HepG2 (cell line): ENCODE results near the gene DOCK3. TPM values are rescaled to one million over a fixed set of nuclear protein-coding genes. Genes with fewer than 3 reads are reported as not detected.

Experiments
- AHR ChIP-seq: IDR thresholded peaks from 2 replicates; pipeline ENCODE4 v1.6.1; 2018; ENCODE audit warnings: missing genetic modification reagents, missing compliant biosample characterization
- GABPB1 ChIP-seq: IDR thresholded peaks from 2 replicates; pipeline ENCODE4 v1.6.1; 2016; ENCODE audit warnings: mild to moderate bottlenecking, missing genetic modification reagents, moderate library complexity, missing compliant biosample characterization
- GATA4 ChIP-seq: sonication (generic); IDR thresholded peaks from 2 replicates; pipeline ENCODE4 v1.6.1; 2016; ENCODE audit warnings: antibody characterized with exemption, low read depth, borderline replicate concordance
- KLF13 ChIP-seq: sonication (generic); formaldehyde crosslinking; IDR thresholded peaks from 2 replicates; pipeline ENCODE4 v1.4.0; 2020; ENCODE audit warnings: mild to moderate bottlenecking, missing genetic modification reagents
- MYC ChIP-seq: sonication (generic); formaldehyde crosslinking; IDR thresholded peaks from 2 replicates; pipeline ENCODE4 v1.9.0; 2021; ENCODE audit warnings: missing genetic modification reagents, borderline replicate concordance
- NFIC ChIP-seq: IDR thresholded peaks from 2 replicates; pipeline ENCODE4 v1.6.1; 2012; ENCODE audit warnings: mild to moderate bottlenecking, low read length, inconsistent platforms
- NFRKB ChIP-seq: fragments of 450-650 bp; IDR thresholded peaks from 2 replicates; pipeline ENCODE4 v1.6.1; 2017
- SRSF4 ChIP-seq: fragments of 200-400 bp; formaldehyde crosslinking; IDR thresholded peaks from one replicate; pipeline ENCODE4 v1.6.1; 2018; ENCODE audit warnings: mild to moderate bottlenecking, low read depth, low read length, moderate library complexity; ENCODE audit not compliant: poor library complexity, severe bottlenecking
- TBX2 ChIP-seq: sonication (generic); formaldehyde crosslinking; IDR thresholded peaks from 2 replicates; pipeline ENCODE4 v1.5.0; 2020; ENCODE audit warnings: missing genetic modification reagents, mild to moderate bottlenecking, borderline replicate concordance
- ZNF160 ChIP-seq: sonication (generic); formaldehyde crosslinking; IDR thresholded peaks from 2 replicates; pipeline ENCODE4 v1.8.0; 2022; ENCODE audit warnings: mild to moderate bottlenecking, inconsistent platforms, missing genetic modification reagents
- ZNF33B ChIP-seq: sonication (generic); formaldehyde crosslinking; IDR thresholded peaks from 2 replicates; pipeline ENCODE4 v1.5.1; 2020; ENCODE audit warnings: mild to moderate bottlenecking, missing genetic modification reagents
- ZNF558 ChIP-seq: sonication (generic); formaldehyde crosslinking; IDR thresholded peaks from 2 replicates; pipeline ENCODE4 v1.9.0; 2022; ENCODE audit warnings: mild to moderate bottlenecking, missing genetic modification reagents, borderline replicate concordance
- ZNF704 ChIP-seq: sonication (generic); formaldehyde crosslinking; IDR thresholded peaks from 2 replicates; pipeline ENCODE4 v1.8.1; 2023; ENCODE audit warnings: mild to moderate bottlenecking, inconsistent platforms, moderate library complexity, missing genetic modification reagents, borderline replicate concordance
- polyA plus RNA-seq, 8 experiments: library from polyadenylated mRNA; depleted of rRNA in 3 of 8; stranded (reverse) in 7 of 8; unstranded in 1 of 8; fragments of >200 nt; fragmentation: Illumina TruSeq in 4 of 8; extraction: Trizol in 4 of 8; gene quantifications; 2 replicates each; pipeline versions ENCODE4 v1.2.1 to v1.2.3, GENCODE V29; 2011 to 2016; ENCODE audit warnings: low read depth in 4 of 8, missing spikeins in 1 of 8, mixed read lengths in 1 of 8; ENCODE audit not compliant: insufficient read depth in 1 of 8
- total RNA-seq, 5 experiments: library from RNA; depleted of rRNA; stranded (reverse); fragments of >200 nt; fragmentation: Illumina TruSeq; extraction: Trizol; gene quantifications; 2 replicates each; pipeline ENCODE4 v1.2.3, GENCODE V29; 2016; ENCODE audit warnings: low read depth in 1 of 5
- TF ChIP-seq, protein P1 (sequence below): sonication (generic); formaldehyde crosslinking; IDR thresholded peaks from 2 replicates; pipeline ENCODE4 v1.9.0; 2021; ENCODE audit warnings: mild to moderate bottlenecking, missing genetic modification reagents
- TF ChIP-seq, protein P2 (sequence below): sonication (generic); formaldehyde crosslinking; IDR thresholded peaks from 2 replicates; pipeline ENCODE4 v1.4.0; 2020; ENCODE audit warnings: missing genetic modification reagents
- TF ChIP-seq, protein P3 (sequence below): fragments of 450-650 bp; IDR thresholded peaks from 2 replicates; pipeline ENCODE4 v1.6.1; 2016
- TF ChIP-seq, protein P4 (sequence below): sonication (generic); formaldehyde crosslinking; IDR thresholded peaks from 2 replicates; pipeline ENCODE4 v1.5.0; 2020; ENCODE audit warnings: missing genetic modification reagents, mild to moderate bottlenecking, borderline replicate concordance

The DOCK3 gene
- total and polyA plus RNA-seq, 2 of the 13 experiments (the other 11 are each of a cell fraction or from before 2014, with no cell fraction given) = not detected

GRCh38 chr3:51384726-51385473 lies 710.2 kb downstream of the DOCK3 start, which contains the start of gene MANF (continued):
- TF ChIP-seq, protein P1, sequence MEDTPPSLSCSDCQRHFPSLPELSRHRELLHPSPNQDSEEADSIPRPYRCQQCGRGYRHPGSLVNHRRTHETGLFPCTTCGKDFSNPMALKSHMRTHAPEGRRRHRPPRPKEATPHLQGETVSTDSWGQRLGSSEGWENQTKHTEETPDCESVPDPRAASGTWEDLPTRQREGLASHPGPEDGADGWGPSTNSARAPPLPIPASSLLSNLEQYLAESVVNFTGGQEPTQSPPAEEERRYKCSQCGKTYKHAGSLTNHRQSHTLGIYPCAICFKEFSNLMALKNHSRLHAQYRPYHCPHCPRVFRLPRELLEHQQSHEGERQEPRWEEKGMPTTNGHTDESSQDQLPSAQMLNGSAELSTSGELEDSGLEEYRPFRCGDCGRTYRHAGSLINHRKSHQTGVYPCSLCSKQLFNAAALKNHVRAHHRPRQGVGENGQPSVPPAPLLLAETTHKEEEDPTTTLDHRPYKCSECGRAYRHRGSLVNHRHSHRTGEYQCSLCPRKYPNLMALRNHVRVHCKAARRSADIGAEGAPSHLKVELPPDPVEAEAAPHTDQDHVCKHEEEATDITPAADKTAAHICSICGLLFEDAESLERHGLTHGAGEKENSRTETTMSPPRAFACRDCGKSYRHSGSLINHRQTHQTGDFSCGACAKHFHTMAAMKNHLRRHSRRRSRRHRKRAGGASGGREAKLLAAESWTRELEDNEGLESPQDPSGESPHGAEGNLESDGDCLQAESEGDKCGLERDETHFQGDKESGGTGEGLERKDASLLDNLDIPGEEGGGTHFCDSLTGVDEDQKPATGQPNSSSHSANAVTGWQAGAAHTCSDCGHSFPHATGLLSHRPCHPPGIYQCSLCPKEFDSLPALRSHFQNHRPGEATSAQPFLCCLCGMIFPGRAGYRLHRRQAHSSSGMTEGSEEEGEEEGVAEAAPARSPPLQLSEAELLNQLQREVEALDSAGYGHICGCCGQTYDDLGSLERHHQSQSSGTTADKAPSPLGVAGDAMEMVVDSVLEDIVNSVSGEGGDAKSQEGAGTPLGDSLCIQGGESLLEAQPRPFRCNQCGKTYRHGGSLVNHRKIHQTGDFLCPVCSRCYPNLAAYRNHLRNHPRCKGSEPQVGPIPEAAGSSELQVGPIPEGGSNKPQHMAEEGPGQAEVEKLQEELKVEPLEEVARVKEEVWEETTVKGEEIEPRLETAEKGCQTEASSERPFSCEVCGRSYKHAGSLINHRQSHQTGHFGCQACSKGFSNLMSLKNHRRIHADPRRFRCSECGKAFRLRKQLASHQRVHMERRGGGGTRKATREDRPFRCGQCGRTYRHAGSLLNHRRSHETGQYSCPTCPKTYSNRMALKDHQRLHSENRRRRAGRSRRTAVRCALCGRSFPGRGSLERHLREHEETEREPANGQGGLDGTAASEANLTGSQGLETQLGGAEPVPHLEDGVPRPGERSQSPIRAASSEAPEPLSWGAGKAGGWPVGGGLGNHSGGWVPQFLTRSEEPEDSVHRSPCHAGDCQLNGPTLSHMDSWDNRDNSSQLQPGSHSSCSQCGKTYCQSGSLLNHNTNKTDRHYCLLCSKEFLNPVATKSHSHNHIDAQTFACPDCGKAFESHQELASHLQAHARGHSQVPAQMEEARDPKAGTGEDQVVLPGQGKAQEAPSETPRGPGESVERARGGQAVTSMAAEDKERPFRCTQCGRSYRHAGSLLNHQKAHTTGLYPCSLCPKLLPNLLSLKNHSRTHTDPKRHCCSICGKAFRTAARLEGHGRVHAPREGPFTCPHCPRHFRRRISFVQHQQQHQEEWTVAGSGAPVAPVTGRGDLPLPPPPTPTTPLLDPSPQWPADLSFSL (CRISPR knock-in tag) = no peak
- TF ChIP-seq TBX2 (peak; percentile 57), MYC (CRISPR knock-in tag) (peak; percentile 83), GABPB1 (CRISPR knock-in tag) (peak; percentile 97), ZNF558 (CRISPR knock-in tag) (peak; percentile 81; the same call in 1 of the 2 replicates), NFIC (no peak), ZNF33B (CRISPR knock-in tag) (peak; percentile 73; the same call in 1 of the 2 replicates), KLF13 (CRISPR knock-in tag) (no peak), GATA4 (peak; percentile 42; the same call in 1 of the 2 replicates), AHR (CRISPR knock-in tag) (no peak; the same call in 1 of the 2 replicates), NFRKB (peak; percentile 71), ZNF704 (peak; percentile 18; the same call in 1 of the 2 replicates), ZNF160 (CRISPR knock-in tag) (0 out of 2 replicates have a peak, but pooled peaks have one; percentile 49), SRSF4 (no peak)
- TF ChIP-seq, protein P2, sequence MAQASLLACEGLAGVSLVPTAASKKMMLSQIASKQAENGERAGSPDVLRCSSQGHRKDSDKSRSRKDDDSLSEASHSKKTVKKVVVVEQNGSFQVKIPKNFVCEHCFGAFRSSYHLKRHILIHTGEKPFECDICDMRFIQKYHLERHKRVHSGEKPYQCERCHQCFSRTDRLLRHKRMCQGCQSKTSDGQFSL (CRISPR knock-in tag) = no peak
- TF ChIP-seq, protein P3, sequence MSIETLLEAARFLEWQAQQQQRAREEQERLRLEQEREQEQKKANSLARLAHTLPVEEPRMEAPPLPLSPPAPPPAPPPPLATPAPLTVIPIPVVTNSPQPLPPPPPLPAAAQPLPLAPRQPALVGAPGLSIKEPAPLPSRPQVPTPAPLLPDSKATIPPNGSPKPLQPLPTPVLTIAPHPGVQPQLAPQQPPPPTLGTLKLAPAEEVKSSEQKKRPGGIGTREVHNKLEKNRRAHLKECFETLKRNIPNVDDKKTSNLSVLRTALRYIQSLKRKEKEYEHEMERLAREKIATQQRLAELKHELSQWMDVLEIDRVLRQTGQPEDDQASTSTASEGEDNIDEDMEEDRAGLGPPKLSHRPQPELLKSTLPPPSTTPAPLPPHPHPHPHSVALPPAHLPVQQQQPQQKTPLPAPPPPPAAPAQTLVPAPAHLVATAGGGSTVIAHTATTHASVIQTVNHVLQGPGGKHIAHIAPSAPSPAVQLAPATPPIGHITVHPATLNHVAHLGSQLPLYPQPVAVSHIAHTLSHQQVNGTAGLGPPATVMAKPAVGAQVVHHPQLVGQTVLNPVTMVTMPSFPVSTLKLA = peak; percentile 27; the same call in 1 of the 2 replicates
- TF ChIP-seq, protein P4, sequence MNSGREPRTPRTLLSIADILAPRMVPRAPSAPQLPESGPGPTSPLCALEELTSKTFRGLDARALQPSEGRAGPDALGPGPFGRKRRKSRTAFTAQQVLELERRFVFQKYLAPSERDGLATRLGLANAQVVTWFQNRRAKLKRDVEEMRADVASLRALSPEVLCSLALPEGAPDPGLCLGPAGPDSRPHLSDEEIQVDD (CRISPR knock-in tag) = 0 out of 2 replicates have a peak, but pooled peaks have one; percentile 54
